GM10266 (cell line): Measurements from ENCODE around the gene TSPEAR.
"Not testable (repeated sequence)": the region's sequence is repeated elsewhere in the genome, so short reads cannot be mapped to it uniquely, and the experiment has no call there.

Experiments used
- DNase-seq: peaks from one replicate; pipeline ENCODE4 v3.0.0; 2012; ENCODE audit errors: extremely low spot score
- CTCF ChIP-seq: IDR thresholded peaks from 2 replicates; pipeline ENCODE4 v1.5.1; 2012; ENCODE audit warnings: mild to moderate bottlenecking, low read depth; ENCODE audit not compliant: control insufficient read depth, insufficient read depth; ENCODE audit errors: missing control alignments

The TSPEAR gene

GRCh38 chr21:44701023-44701400 lies 10.4 kb downstream of the TSPEAR start:
- no peak for DNase-seq

GRCh38 chr21:44700101-44701022 lies 11.0 kb downstream of the TSPEAR start:
- no peak for TF ChIP-seq CTCF
- DNase-seq: no peak

More at GRCh38 chr21:44701023-44701400, 10.4 kb downstream of the TSPEAR start:
- no peak for TF ChIP-seq CTCF

- DNase-seq: no peak
- no peak for TF ChIP-seq CTCF
These were observed 11.8 kb downstream of the TSPEAR start for GRCh38 chr21:44699502-44700001.

GRCh38 chr21:44697811-44698734 lies 13.3 kb downstream of the TSPEAR start:
- DNase-seq: no peak
- no peak for TF ChIP-seq CTCF

- DNase-seq: not testable (repeated sequence)
These were observed 14.1 kb downstream of the TSPEAR start, which contains the start of gene KRTAP10-12 for GRCh38 chr21:44697172-44697810. Gene KRTAP10-12 (plus strand): TSS chr21:44697172. CDS start chr21:44697202, 30 bp downstream.

GRCh38 chr21:44696572-44696971 lies 14.8 kb downstream of the TSPEAR start:
- no peak for TF ChIP-seq CTCF
- DNase-seq: no peak

GRCh38 chr21:44695641-44696040 lies 15.7 kb downstream of the TSPEAR start:
- no peak for TF ChIP-seq CTCF
- DNase-seq: no peak
